ENCODE measurements around the gene RUFY4. TPM values are rescaled to one million over a fixed set of nuclear protein-coding genes. Genes with fewer than 3 reads are reported as not detected.

The RUFY4 gene
- total RNA-seq, 1 experiment from 2014 or later, result 1.3 TPM

DNA sequence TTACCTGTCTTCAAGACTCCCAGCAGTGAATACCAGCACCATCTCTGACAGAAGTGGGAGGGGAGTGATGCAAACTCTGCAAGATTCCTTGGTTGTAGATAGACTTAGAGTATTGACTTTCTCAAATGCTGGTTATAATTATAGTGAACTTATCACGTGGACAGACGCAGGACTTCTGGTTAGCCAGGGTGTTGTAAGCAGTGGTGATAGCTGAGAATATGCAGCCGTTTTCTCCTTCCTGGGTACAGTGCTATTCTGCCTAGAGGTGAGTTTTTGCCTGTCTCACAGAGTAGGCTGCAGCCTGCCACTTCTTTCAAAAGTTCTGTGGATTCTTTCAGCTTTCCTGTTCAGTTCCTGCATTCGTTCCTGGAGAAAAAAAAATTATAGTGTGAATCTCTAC lies 56.0 kb downstream of the RUFY4 start:
- Histone ChIP-seq H3K36me3 (ENCODE audit: insufficient read depth, low read length, poor library complexity, severe bottlenecking) (no peaks in the 10 kb centered on the region), H3K27me3 (replicated peaks; ENCODE audit: insufficient read depth, low read depth, low read length, poor library complexity) (no peaks in the 10 kb centered on the region), H3K4me3 (ENCODE audit: low read depth, low read length, poor library complexity, severe bottlenecking) (no peak overlapping the region), H3K27ac (ENCODE audit: low read depth, low read length, poor library complexity, severe bottlenecking) (no peak overlapping the region), H3K9me3 (ENCODE audit: low read depth, low read length, poor library complexity, severe bottlenecking) (no peaks in the 10 kb centered on the region), H3K4me1 (ENCODE audit: insufficient read depth, low read length, poor library complexity, severe bottlenecking) (no peaks in the 10 kb centered on the region)
- no peak for TF ChIP-seq EZH2 (IDR thresholded peaks at IDR 0.05; ENCODE audit: borderline replicate concordance, low read depth, low read length, poor library complexity, severe bottlenecking)
- TF ChIP-seq, protein P1, sequence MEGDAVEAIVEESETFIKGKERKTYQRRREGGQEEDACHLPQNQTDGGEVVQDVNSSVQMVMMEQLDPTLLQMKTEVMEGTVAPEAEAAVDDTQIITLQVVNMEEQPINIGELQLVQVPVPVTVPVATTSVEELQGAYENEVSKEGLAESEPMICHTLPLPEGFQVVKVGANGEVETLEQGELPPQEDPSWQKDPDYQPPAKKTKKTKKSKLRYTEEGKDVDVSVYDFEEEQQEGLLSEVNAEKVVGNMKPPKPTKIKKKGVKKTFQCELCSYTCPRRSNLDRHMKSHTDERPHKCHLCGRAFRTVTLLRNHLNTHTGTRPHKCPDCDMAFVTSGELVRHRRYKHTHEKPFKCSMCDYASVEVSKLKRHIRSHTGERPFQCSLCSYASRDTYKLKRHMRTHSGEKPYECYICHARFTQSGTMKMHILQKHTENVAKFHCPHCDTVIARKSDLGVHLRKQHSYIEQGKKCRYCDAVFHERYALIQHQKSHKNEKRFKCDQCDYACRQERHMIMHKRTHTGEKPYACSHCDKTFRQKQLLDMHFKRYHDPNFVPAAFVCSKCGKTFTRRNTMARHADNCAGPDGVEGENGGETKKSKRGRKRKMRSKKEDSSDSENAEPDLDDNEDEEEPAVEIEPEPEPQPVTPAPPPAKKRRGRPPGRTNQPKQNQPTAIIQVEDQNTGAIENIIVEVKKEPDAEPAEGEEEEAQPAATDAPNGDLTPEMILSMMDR (conservative IDR thresholded peaks at IDR 0.05; ENCODE audit: low read depth, low read length), result no peak
- intact Hi-C loops (cut with micrococcal nuclease; ENCODE audit: unreplicated experiment), result no loop called here
- POLR2A ChIA-PET (ENCODE audit: low non-redundant PET), result no interaction called here
- BruUV-seq (replicated peaks), result no TSS peak
- DNase-seq (ENCODE audit: low spot score), result no peak
- CTCF ChIA-PET, result no interaction called here

DNA sequence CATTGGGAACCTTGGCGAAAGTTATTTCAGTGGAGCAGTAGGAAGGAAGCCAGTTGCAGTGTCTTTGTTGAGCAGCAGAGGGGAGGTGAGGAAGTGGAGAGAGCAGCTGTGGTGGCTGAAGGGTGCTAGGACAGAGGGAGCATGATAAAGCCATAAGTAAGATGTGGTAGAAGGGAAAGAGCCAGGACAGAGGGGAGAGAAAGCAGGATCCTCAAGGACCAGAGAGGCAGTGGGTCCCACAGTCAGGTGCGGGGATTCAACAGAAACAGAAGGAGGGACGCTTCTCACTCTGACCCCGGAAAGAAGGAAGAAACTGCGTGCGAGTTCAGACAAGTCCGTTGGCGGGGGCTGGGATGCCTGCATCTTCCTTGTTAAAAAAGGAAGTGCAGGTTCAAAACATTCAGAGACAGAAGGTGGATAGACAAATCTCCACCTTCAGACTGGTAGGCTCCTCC lies 56.6 kb downstream of the RUFY4 start, which contains the start of gene CXCR2:
TSS of gene CXCR2 (plus strand) at position 403 of the 455 bp plus-strand sequence. CDS start 8,774 bp downstream, outside the sequence.
- POLR2A ChIA-PET (ENCODE audit: low non-redundant PET), result no interaction called here

DNA sequence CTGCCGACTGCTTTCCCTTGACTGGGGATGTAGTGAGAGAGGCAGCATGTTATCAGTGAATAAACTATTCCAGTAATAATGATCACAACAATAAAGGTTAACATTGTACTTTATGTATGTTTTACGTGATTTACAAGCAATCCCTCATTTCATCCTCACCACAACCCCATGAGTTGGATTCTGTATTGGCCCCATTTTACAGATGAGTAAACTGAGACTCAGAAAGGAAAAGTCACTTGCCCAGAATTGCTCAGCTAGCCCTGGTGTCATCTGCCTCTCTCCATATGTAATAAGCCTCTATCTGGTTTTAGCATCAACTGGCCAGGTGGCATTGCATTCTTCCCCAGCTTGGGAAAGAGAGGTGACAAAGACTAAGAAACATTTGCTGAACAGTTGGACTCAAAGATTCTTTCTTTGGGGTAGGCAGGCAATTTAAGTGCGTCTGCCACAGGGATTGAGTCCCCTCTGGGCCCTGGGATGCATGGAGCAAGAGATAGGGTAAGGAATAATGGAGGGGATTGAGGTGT lies 58.9 kb downstream of the RUFY4 start:
- no peak for DNase-seq (ENCODE audit: low spot score)
- Histone ChIP-seq H3K27me3 (replicated peaks; ENCODE audit: insufficient read depth, low read depth, low read length, poor library complexity) (no peaks in the 10 kb centered on the region), H3K4me1 (ENCODE audit: insufficient read depth, low read length, poor library complexity, severe bottlenecking) (no peaks in the 10 kb centered on the region), H3K9me3 (ENCODE audit: low read depth, low read length, poor library complexity, severe bottlenecking) (no peaks in the 10 kb centered on the region), H3K36me3 (ENCODE audit: insufficient read depth, low read length, poor library complexity, severe bottlenecking) (no peaks in the 10 kb centered on the region), H3K4me3 (ENCODE audit: low read depth, low read length, poor library complexity, severe bottlenecking) (no peak overlapping the region), H3K27ac (ENCODE audit: low read depth, low read length, poor library complexity, severe bottlenecking) (no peak overlapping the region)
- CTCF ChIA-PET, result no interaction called here
- BruUV-seq (replicated peaks), result no TSS peak
- intact Hi-C loops (cut with micrococcal nuclease; ENCODE audit: unreplicated experiment), result no loop called here
- POLR2A ChIA-PET (ENCODE audit: low non-redundant PET), result no interaction called here
- TF ChIP-seq, protein P1 (conservative IDR thresholded peaks at IDR 0.05; ENCODE audit: low read depth, low read length), result no peak
- TF ChIP-seq EZH2 (IDR thresholded peaks at IDR 0.05; ENCODE audit: borderline replicate concordance, low read depth, low read length, poor library complexity, severe bottlenecking), result no peak

More for the DNA sequence above, 56.6 kb downstream of the RUFY4 start, which contains the start of gene CXCR2:
- Histone ChIP-seq H3K9me3 (ENCODE audit: low read depth, low read length, poor library complexity, severe bottlenecking) (no peaks in the 10 kb centered on the region), H3K4me1 (ENCODE audit: insufficient read depth, low read length, poor library complexity, severe bottlenecking) (no peaks in the 10 kb centered on the region), H3K27me3 (replicated peaks; ENCODE audit: insufficient read depth, low read depth, low read length, poor library complexity) (no peaks in the 10 kb centered on the region), H3K4me3 (ENCODE audit: low read depth, low read length, poor library complexity, severe bottlenecking) (no peak within 1 kb of the TSS), H3K27ac (ENCODE audit: low read depth, low read length, poor library complexity, severe bottlenecking) (no peak within 1 kb of the TSS), H3K36me3 (ENCODE audit: insufficient read depth, low read length, poor library complexity, severe bottlenecking) (no peaks in the 10 kb centered on the region)
- BruUV-seq (replicated peaks), result no TSS peak
- DNase-seq (ENCODE audit: low spot score), result no peak
- intact Hi-C loops (cut with micrococcal nuclease; ENCODE audit: unreplicated experiment), result no loop called here
- CTCF ChIA-PET, result no interaction called here
- no peak for TF ChIP-seq EZH2 (IDR thresholded peaks at IDR 0.05; ENCODE audit: borderline replicate concordance, low read depth, low read length, poor library complexity, severe bottlenecking)
- TF ChIP-seq, protein P1 (conservative IDR thresholded peaks at IDR 0.05; ENCODE audit: low read depth, low read length), result no peak
